OCI-LY3 (cell line): ENCODE results near the gene HOXC9.

Source experiments
- CTCF ChIP-seq: fragments of 200-600, 300-600 bp; sonication (generic); IDR thresholded peaks from 2 replicates; pipeline ENCODE4 v1.5.1; 2014; ENCODE audit warnings: antibody characterized with exemption, low read length, low read depth
- EZH2phosphoT487 ChIP-seq: fragments of 200-600 bp; shearing (Covaris generic); IDR thresholded peaks from 2 replicates; pipeline ENCODE4 v1.6.1; 2018; ENCODE audit warnings: antibody characterized with exemption, mixed run types, low read depth

DNA sequence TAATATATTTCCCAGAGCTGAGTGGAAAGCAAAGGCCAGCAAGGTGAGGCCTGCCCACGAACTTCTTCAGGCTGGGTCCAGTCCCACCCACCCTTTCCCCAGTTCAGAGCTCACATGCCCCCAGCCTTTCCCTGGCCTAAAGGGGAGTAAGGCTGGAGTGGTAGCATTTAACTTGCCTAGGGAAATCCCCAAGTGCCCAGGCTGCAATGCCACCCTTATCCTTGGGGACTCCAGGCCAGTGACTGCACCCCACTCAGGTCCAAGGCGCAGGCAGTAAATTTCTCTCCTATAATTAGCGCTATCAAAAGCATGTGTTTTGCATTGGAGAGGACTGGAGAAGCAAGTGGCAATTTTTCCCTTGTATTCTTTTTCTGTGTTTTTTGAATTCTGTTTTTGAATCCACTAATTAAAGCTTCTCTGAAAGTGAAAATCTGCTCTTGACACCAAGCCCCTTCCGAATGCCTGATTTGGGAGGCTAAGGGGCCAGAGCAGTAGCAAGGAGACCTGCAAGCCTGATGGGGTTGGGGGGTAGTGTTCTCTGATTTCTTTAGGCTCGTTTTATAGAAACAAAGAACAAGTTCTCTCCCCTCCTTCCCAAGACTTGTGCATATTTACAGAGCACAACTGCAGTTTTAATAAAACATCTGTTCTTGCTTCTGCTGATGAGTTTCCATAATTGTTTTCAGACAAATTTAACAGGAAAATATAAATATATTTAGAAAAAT is 24.8 kb downstream of the HOXC9 start:
- TF ChIP-seq CTCF (no peak), EZH2phosphoT487 (no peak)
